Cerebellar nuclear complex (tissue), 1 donor: Measurements from ENCODE around the gene CRNKL1.
A peak's percentile ranks its signal among the peaks of the same experiment; 100 is the strongest.

ENCODE experiments used
- DNase-seq, 2 experiments: peaks; one replicate each; lab custom pipeline; 2025; lab: John Stamatoyannopoulos, UW

CRNKL1 gene

DNA sequence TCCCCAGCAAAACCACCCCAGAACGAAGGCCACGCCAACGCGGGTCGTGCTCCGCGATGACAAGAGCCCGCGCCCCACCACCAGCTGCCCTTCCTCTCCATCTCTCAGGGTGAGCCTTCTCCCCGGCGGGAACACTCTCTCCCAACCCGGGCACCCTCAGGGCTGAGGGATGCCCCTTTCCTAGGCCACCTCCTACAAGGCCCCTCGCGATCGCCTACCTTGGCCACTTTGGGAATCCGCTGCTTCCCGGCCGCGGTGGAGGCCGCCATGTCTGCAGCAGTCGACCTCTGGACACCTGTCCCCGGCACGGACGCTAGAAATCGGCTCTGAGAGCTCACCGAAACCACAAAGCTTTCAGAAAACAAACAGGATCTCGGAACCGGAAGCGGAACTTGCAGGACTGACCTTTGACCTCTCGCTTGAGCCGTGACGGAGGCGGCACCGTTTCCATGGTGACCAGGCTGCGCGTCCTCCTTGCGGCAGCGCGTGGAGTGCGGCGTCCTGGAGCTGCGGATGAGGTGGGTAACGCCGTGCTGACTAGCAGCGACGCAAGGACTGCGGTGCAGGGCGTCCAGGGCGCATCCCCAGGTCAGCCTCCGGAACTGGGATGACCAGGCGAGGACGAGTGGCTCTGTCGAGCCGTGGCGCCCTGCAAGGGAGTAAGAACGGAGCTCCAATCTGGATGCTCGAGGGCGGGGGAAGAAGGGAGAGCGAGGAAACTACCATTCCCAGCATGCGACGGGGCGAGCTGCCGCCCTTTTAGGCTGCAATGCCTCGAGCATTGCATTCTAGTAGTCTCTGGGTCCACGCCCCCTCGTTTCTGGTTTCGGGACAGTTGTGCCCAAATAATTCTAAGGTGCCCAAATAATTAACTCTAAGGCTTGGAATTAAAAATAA is at the start of gene CRNKL1, which contains the start of gene CFAP61:
Gene CRNKL1, minus strand, starts transcription at position 393 of the 897 bp plus-strand sequence. Its CDS starts 124 bp downstream, at position 269.
Gene CFAP61, plus strand, starts transcription at position 459 of the 897 bp plus-strand sequence. CDS start 4,122 bp downstream, outside the sequence.
- peak; percentile 50 to 88 for DNase-seq

DNA sequence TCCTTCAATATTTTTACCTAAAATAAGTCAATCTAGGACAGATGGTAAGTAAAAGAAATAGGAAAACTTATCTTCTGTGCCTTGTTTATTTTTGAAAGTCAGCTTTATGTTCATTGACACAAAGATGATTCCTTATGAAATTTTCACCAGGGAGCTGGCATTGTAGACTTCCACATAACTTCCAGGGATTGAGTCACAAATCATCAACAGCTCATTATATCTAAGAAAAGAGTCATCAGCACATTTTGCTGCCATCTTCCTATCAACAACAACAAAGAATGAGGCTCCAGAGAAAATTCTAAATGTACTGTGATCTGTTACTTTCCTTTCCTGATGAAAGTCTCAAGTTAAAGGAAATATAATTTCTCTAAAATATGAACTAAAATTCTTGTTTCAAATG is 48.6 kb upstream of the CRNKL1 start:
- DNase-seq = no peak

DNA sequence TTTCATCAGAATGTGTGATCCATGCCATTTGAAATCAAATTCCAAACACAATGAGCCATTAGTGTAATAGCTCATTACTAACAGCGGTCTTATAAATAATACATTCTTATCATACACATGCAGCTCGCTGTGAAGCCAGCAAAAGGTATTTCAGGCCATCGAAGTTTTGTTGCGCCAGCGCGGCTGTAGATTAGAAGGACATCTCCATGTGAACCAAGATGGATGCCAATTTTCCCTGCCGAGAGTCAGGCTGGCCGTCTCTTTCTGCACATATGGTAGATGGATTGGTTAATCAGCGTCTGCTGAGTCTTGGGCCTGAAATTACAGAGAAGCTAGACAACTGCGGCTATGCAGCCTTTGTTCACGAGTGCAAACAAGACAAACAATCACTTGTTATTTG is 44.2 kb upstream of the CRNKL1 start:
- peak; percentile 40 to 85 for DNase-seq

- no peak for DNase-seq
Observed at GRCh38 chr20:20095114-20095872, 43.0 kb upstream of the CRNKL1 start.

DNA sequence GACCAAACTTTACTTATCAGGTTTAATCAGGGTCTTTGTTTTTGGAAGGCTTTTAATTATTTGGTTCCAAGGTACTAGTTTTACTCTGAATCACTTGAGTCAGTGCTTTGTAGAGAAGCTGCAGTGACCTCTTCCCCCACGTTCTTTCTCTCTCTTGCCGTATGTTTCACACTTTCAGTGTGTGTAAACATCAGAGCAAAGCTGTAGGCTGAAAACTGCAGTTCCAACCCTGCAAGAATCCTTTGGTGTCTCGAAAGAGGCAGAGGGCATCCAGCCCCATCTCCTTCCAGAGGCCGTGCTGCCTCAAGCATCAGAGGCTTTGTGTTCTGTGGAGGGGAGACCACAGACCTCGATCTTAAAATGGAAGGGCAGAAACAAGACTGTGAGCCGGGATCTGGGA is 42.1 kb upstream of the CRNKL1 start:
- no peak for DNase-seq

GRCh38 chr20:20092827-20093226 is 40.6 kb upstream of the CRNKL1 start:
- no peak for DNase-seq

- DNase-seq = no peak
Observed at GRCh38 chr20:20089939-20090338, 37.7 kb upstream of the CRNKL1 start.

GRCh38 chr20:20089018-20089417 is 36.8 kb upstream of the CRNKL1 start:
- no peak for DNase-seq

- DNase-seq = no peak
Observed at GRCh38 chr20:20085812-20086211, 33.5 kb upstream of the CRNKL1 start.

DNA sequence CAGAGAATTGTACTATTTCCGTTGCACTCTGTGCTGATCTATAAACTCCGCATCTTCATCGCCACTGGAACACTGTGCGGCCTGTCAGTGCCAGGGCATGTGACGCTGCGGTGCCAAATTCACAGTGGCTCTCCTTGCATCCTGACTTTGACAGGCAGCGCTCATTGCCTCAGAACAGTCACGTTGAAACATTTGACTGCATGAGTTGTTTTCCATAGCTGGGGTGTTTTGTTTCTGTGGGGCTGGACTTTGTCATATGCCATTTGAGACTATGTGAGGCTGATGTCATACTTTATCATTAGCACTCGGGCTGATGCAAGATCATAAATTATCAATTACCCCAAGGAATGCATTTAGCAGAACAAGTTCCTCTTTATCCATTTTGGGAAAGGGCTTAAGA is 32.8 kb upstream of the CRNKL1 start:
- no peak for DNase-seq

DNA sequence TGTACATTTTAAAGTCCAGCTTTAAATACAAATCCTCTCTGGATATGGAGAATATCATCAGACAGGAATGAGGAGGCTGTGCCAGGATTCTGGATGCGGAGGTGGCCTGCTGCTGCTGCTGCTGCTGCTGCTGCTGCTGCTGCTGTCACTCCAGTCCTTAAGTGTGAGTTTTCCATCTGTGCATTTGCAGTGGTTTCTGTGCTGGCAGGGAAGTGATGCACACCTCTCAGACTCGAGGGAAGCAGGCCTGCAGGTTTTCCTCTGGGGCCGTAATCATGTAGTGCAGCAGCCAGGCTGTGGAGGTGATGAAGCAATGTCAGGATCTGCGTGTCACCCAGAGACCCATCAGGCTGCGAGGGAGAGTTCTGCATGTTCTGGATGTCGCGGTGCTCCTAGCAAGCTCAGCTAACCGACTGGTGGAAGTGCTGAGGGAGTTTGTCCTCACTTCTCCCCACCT is 32.1 kb upstream of the CRNKL1 start:
- no peak for DNase-seq

DNA sequence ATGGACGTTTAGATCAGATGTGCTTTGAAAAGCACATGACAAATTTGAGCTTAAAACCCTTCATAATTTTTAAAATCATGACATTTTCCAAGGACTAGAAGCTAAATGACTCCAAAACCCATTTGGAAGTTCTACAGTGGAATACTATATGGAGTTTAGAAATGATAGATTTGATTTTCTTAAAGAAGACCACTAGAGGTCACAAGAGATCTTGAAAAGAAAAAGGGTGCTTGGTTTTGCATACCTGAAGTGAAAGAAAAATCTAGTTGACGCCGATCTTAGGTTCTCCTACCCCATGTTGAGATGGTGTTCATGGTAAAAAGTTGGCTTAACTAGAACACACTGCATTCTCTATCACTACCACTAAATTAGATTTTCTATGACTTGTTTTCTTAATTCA is 31.5 kb upstream of the CRNKL1 start:
- DNase-seq = peak in 1 of 2 experiments; percentile 59

GRCh38 chr20:20079102-20079784 is 27.0 kb upstream of the CRNKL1 start:
- DNase-seq = no peak

DNA sequence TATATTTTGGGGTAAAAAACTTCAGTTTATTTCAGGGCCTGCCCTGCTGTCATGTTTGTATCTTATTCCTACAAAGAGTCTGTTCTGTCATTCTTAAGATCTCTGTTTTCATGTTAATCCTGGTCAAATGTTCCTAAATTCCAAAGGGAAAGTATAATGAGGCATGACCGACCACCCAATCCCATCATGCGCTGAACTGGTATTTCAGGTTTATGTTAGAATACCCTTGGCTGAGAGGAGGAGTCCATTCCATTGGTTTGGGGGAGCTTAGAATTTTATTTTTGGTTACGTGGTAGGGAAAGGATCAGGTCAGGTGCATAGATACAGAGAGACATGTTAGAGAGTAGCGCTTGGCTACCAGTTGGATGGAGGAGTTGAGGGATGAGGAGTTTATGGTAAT is 25.8 kb upstream of the CRNKL1 start:
- no peak for DNase-seq

DNA sequence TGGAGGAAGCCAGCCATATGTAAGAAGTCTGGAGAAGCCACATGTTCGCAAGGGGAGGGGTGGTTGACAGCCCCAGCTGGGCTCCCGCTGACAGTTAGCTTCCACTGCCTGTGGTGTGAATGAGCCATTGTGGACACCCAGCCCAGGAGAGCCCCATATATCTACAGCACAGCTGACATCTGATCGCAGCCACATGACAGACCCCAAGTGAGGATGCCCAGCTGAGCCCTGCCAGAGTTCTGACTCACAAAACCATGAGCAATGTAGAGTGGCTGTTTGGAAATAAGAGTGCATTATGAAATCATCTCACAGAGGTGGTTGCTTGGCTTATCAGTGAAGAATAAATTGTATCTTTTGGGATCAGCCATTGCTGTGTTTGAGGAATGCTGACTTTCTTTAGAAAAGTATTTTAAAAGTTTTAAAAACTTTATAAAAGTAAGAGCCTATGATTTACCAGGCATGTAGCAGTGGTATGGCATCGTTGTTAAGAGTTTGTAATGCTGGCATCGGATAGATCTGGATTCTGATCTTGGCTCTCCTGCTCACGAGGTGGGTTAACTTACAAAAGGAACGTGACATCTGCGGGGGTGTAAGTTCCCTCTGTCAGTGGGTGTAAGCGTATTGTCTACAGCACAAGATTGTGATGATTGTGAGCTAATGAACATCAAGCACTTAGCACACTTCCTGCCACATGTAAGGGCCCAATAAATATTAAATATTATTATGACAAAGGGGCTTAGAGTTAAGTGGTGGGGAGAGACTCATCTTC is 24.2 kb upstream of the CRNKL1 start:
- DNase-seq = no peak

GRCh38 chr20:20075032-20075431 is 22.8 kb upstream of the CRNKL1 start:
- DNase-seq = no peak

DNA sequence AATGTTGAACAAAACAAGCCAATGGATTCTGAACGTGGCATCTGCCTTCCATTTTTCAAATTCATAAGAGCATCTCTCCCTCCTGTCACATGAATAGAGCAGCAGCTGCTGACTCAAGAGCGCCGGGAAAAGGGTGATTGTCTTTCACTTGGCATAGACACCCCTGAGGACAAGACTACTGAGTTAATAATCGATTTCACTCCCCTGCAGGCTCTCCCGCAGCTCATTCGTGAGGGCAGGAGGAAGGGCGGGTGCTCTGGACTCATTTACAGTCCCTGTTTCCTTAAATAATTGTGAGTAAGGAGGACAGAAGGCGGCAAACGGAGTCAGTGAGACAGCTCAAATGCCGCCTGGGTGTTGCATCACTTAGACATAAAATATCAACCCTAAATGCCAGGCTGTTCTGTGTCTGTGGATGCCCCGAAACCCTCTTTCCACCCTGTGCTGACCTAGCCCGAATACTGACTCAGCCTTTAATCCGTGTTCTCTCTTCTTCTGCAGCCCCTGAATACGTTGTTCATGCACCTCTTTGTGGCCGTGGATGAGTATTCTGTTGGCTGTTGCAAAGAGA is 21.6 kb upstream of the CRNKL1 start:
- peak in 1 of 2 experiments; percentile 42 for DNase-seq

- no peak for DNase-seq
Observed at GRCh38 chr20:20070871-20071726, 18.8 kb upstream of the CRNKL1 start.

DNA sequence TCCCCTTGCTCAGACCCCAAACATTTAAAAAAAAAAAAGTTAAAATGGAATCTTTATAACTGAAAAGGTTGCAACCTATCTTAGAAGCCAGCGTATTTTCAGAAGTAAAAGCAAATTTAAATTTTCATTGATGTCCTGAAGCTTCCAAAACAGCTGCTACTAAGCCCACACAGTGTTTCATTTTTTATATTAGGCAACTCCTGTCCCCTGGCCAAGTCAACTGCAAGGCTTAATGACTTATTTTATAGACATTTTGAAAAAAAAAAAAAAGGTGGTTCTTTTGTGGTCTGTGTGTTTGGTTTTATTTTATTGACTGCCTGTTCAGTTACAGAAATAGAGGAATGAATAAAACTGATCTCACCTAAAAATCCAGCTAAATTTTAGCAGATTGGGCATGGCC is 13.1 kb upstream of the CRNKL1 start:
- DNase-seq = no peak
